Choroid plexus epithelial cell (primary cell): ENCODE measurements around the gene TANGO6.

Experiments used
- DNase-seq: peaks from one replicate; pipeline ENCODE4 v3.0.0-alpha.2; 2010; ENCODE audit warnings: low read depth
- H3K4me3 ChIP-seq: 2 replicates; pipeline ENCODE4 v1.5.1; 2011; ENCODE audit warnings: low read depth, mild to moderate bottlenecking, control low read depth, low read length, moderate library complexity
- CTCF ChIP-seq: conservative IDR thresholded peaks from 2 replicates; pipeline ENCODE4 v1.5.1; 2011; ENCODE audit warnings: low read depth, mild to moderate bottlenecking, control low read depth, inconsistent platforms, low read length, moderate library complexity

The TANGO6 gene

GRCh38 chr16:69111216-69111875, 268.0 kb downstream of the TANGO6 start:
- no peak overlapping the region for H3K4me3 ChIP-seq
- TF ChIP-seq CTCF: no peak
- DNase-seq: no peak

GRCh38 chr16:69111876-69112230, 268.5 kb downstream of the TANGO6 start:
- no peak overlapping the region for H3K4me3 ChIP-seq
- TF ChIP-seq CTCF: no peak
- DNase-seq: no peak

DNA sequence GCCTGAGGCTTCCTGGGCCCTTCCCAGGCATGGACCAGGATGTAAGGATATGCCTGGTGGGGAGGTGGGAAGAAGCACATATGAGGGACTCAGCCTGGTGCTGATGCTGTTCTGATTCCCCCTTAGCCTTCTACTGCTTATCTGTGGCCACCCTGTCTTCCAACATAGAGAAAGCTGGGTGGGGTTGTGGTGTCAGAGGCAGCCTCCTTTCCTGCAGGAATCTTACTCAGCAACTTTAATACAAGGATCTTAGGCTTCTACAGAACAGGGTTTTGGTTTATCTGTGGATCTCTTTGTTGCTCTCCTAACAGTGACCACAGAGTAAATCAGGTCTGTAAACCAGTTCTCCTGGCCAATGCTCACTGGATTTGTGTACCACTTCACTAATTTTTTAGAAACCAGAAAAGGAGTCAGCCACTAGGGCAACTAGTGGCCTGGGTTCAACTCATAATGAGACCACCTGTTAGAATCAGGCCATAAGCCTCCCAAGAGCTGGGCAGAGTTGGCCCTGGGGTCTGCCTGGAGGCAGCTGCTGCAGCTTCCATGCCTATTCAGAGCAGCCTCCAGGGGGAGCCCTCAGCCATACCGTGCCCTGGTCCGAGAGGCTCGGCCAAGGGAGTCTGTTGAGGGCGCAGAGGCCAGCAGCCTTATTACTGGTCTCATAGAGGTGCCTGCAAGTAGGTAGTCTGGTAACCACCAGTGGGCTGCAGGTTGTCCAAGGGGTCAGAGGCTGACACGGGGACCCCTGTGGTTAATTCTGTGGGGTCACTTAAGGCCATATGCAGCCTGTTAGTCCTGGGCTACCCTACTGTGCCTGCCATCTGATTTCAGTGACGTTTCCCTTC, 269.2 kb downstream of the TANGO6 start:
- no peak overlapping the region for H3K4me3 ChIP-seq
- TF ChIP-seq CTCF: peak; percentile 86
- DNase-seq: peak; percentile 61

- TF ChIP-seq CTCF: no peak
- no peak for DNase-seq
Observed at GRCh38 chr16:69113216-69113615, 269.9 kb downstream of the TANGO6 start.

DNA sequence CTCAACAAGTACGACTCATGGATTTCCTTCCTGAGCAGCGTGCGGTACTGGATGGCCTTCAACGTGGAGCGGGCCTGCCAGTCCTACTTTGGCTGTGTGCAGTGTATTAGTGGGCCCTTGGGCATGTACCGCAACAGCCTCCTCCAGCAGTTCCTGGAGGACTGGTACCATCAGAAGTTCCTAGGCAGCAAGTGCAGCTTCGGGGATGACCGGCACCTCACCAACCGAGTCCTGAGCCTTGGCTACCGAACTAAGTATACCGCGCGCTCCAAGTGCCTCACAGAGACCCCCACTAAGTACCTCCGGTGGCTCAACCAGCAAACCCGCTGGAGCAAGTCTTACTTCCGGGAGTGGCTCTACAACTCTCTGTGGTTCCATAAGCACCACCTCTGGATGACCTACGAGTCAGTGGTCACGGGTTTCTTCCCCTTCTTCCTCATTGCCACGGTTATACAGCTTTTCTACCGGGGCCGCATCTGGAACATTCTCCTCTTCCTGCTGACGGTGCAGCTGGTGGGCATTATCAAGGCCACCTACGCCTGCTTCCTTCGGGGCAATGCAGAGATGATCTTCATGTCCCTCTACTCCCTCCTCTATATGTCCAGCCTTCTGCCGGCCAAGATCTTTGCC, 271.1 kb downstream of the TANGO6 start:
- DNase-seq: no peak
- no peak overlapping the region for H3K4me3 ChIP-seq
- no peak for TF ChIP-seq CTCF

More at GRCh38 chr16:69113216-69113615, 269.9 kb downstream of the TANGO6 start:
- no peak overlapping the region for H3K4me3 ChIP-seq

DNA sequence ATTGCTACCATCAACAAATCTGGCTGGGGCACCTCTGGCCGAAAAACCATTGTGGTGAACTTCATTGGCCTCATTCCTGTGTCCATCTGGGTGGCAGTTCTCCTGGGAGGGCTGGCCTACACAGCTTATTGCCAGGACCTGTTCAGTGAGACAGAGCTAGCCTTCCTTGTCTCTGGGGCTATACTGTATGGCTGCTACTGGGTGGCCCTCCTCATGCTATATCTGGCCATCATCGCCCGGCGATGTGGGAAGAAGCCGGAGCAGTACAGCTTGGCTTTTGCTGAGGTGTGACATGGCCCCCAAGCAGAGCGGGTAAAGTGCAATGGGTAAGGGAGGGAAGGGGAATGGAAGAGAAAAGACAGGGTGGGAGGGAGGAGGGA, 271.6 kb downstream of the TANGO6 start:
- TF ChIP-seq CTCF: no peak
- no peak overlapping the region for H3K4me3 ChIP-seq
- no peak for DNase-seq
